ENCODE measurements around the gene RAMACL. TPM values are rescaled to one million over a fixed set of nuclear protein-coding genes. Genes with fewer than 3 reads are reported as not detected.
"Not testable (repeated sequence)": the region's sequence is repeated elsewhere in the genome, so short reads cannot be mapped to it uniquely, and the experiment has no call there.

Gene RAMACL
- total RNA-seq, 6 experiments from 2014 or later, result 2.0 to 3.6 (median 2.8) TPM

DNA sequence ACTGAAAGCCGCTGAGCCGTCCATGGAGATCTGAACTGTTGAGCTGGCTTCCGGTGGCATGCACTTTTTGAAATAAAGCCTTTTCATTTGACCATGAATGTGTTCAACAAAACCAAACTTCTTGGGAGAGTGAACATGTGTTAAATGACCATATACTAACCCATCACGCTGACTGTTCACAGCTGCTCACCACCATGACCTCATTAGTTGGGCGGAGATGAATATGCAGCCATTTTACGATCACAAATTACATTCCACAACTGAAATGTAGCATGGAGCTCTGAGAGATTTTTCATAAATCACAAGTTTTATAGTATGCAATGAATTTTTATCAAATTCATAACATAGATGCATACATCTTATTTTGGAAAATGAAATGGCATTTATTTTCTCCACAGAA lies 4.2 kb downstream of the RAMACL start:
- no peak overlapping the region for H3K4me3 Mint-ChIP-seq
- H3K9me3 Mint-ChIP-seq, result no peaks in the 10 kb centered on the region
- no peak for TF ChIP-seq CTCF (IDR thresholded peaks at IDR 0.05)
- H3K27me3 Mint-ChIP-seq (ENCODE audit: insufficient read depth), result peaks cover 1% of the 10 kb centered on the region; the same call in 1 of the 2 replicates
- peaks cover 21% of the 10 kb centered on the region for H3K4me1 Mint-ChIP-seq (ENCODE audit: low read depth)
- DNase-seq, result no peak
- H3K36me3 Mint-ChIP-seq (ENCODE audit: low read depth), result no peaks in the 10 kb centered on the region
- H3K27ac Mint-ChIP-seq, result no peak overlapping the region

DNA sequence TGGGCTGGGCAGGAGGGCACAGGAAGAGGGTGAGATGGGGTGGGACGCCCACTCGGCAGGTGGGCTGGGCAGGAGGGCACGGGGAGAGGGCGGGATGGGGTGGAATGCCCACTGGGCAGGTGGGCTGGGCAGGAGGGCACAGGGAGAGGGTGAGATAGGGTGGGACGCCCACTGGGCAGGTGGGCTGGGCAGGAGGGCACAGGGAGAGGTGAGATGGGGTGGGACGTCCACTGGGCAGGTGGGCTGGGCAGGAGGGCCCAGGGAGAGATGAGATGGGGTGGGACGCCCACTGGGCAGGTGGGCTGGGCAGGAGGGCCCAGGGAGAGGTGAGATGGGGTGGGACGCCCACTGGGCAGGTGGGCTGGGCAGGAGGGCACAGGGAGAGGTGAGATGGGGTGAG lies 4.7 kb downstream of the RAMACL start:
- peaks cover 21% of the 10 kb centered on the region for H3K4me1 Mint-ChIP-seq (ENCODE audit: low read depth)
- not testable (repeated sequence) for H3K27me3 Mint-ChIP-seq (ENCODE audit: insufficient read depth); DNase-seq; H3K36me3 Mint-ChIP-seq (ENCODE audit: low read depth); H3K4me3 Mint-ChIP-seq; H3K27ac Mint-ChIP-seq; H3K9me3 Mint-ChIP-seq

DNA sequence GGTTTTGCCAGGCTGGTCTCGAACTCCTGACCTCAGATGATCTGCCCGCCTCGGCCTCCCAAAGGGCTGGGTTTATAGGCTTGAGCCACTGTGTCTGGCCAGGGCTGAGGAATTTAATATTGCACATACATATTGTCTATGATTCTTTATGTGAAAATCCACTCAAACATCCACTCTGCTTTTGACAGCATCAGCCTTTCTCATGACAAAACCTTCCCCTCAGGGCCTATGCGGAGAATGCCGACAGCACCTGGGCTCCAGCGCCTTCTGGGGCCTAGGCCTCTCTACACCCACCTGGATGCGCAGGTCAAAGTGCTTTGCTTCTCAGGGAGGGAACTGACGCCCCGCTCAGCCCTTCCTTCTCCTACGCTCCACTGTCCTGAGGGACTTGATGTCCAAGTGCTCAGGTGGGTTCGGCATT lies 5.4 kb downstream of the RAMACL start:
- DNase-seq, result no peak
- Mint-ChIP-seq H3K4me3 (no peak overlapping the region), H3K9me3 (peaks cover 8% of the 10 kb centered on the region), H3K36me3 (ENCODE audit: low read depth) (peaks cover 6% of the 10 kb centered on the region; the same call in 1 of the 2 replicates), H3K27ac (no peak overlapping the region), H3K27me3 (ENCODE audit: insufficient read depth) (peaks cover 1% of the 10 kb centered on the region; the same call in 1 of the 2 replicates), H3K4me1 (ENCODE audit: low read depth) (peaks cover 21% of the 10 kb centered on the region)
- no peak for TF ChIP-seq CTCF (IDR thresholded peaks at IDR 0.05)

DNA sequence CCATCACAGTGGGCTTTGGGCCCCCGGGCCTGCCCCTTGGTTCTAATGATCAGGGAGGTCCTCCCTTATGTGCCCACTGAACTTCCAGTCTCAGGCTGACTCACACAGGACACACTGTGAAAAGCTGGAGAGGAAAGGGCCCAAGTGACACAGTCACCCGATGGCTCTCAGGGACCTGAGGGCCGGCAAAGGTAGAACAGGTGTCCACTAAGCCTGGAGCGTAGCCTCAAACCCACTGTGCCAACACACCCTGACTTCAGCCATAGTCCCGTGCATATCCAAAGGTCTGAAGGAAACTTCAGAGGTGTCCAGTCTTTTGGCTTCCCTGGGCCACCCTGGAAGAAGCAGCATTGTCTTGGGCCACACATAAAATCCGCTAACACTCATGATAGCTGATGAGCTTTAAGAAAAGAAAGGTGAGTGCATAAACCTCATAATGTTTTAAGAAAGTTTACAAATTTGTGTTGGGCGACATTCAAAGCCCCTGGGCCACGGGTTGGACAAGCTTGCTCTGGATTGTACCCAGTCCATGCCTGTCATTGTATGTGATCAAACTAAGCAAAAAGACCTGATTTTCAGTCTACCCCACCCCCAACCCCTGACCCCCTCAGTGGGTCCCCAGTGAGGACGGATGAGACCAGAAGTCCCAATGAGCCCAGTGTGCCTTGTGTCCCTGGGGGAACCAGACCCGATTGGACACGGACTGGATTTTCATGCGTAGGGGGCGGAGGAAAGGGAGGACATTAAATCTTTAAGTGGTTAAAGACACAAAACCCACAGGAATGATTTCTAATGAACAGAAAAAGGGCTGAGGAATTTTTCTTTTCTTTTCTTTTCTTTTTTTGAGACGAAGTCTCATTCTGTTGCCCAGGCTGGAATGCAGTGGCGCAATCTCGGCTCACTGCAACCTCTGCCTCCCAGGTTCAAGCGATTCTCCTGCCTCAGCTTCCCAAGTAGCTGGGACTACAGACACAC lies 6.1 kb downstream of the RAMACL start:
- Mint-ChIP-seq H3K36me3 (ENCODE audit: low read depth) (peaks cover 8% of the 10 kb centered on the region; the same call in 1 of the 2 replicates), H3K4me1 (ENCODE audit: low read depth) (peaks cover 23% of the 10 kb centered on the region), H3K9me3 (peaks cover 9% of the 10 kb centered on the region), H3K4me3 (no peak overlapping the region), H3K27ac (no peak overlapping the region), H3K27me3 (ENCODE audit: insufficient read depth) (peaks cover 1% of the 10 kb centered on the region; the same call in 1 of the 2 replicates)
- TF ChIP-seq CTCF (IDR thresholded peaks at IDR 0.05), result no peak
- no peak for DNase-seq

DNA sequence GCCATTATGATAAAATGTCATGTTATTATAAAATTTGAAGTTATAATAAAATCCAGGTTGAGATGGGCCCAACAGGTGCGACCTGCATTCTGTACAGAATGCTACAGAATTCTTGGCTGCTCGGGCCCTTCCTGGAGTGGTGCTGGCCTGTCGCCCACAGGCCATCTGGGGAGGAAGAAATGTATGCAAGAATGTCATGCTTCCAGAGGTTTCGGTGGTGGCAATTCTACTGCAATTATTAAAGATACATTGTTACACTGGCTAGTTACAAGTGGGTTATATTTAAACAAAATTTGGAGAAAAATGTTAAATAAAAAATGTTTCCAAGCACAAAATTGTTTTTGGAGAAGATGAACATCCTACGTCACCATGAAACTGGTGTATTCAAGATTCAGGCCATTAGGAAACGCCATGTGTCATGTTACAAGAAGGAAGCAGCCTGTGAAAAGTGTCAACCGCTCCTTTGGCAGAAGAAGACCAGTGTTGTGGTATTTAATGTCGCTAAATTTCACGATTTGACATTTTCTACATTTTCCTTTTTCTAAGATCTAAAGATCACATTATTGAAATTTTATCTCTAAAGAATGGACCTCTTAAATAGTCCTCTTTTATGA lies 7.1 kb downstream of the RAMACL start:
- DNase-seq, result no peak
- H3K27me3 Mint-ChIP-seq (ENCODE audit: insufficient read depth), result peaks cover 4% of the 10 kb centered on the region; the same call in 1 of the 2 replicates
- peaks cover 9% of the 10 kb centered on the region for H3K9me3 Mint-ChIP-seq
- peaks cover 15% of the 10 kb centered on the region for H3K36me3 Mint-ChIP-seq (ENCODE audit: low read depth)
- no peak overlapping the region for H3K4me3 Mint-ChIP-seq
- H3K27ac Mint-ChIP-seq, result no peak overlapping the region
- no peak for TF ChIP-seq CTCF (IDR thresholded peaks at IDR 0.05)
- peaks cover 22% of the 10 kb centered on the region for H3K4me1 Mint-ChIP-seq (ENCODE audit: low read depth)

All from HFFc6 (cell line).